HG02610 (cell line): ENCODE results near the gene STARD8.
"Not testable (repeated sequence)": the region's sequence is repeated elsewhere in the genome, so short reads cannot be mapped to it uniquely, and the experiment has no call there.

Experiments
- ATAC-seq: cut with Tn5 transposase; IDR thresholded peaks from one replicate; pipeline ENCODE4 v1.9.1; 2021; ENCODE audit warnings: mild to moderate bottlenecking, moderate library complexity; ENCODE audit not compliant: unreplicated experiment

Gene STARD8

GRCh38 chrX:68686097-68686977, 38.9 kb downstream of the STARD8 start:
- ATAC-seq, result no peak

GRCh38 chrX:68688931-68689330, 41.5 kb downstream of the STARD8 start:
- not testable (repeated sequence) for ATAC-seq

- no peak for ATAC-seq
These were observed 43.6 kb downstream of the STARD8 start for GRCh38 chrX:68690936-68691501.

GRCh38 chrX:68691921-68692320, 44.5 kb downstream of the STARD8 start:
- ATAC-seq, result no peak

- ATAC-seq, result no peak
These were observed 45.2 kb downstream of the STARD8 start for GRCh38 chrX:68692651-68693050.

- no peak for ATAC-seq
These were observed 46.3 kb downstream of the STARD8 start for GRCh38 chrX:68693481-68694434.

- no peak for ATAC-seq
These were observed 47.2 kb downstream of the STARD8 start for GRCh38 chrX:68694435-68695205.

GRCh38 chrX:68695206-68695845, 47.9 kb downstream of the STARD8 start:
- no peak for ATAC-seq

GRCh38 chrX:68696267-68696990, 49.0 kb downstream of the STARD8 start:
- no peak for ATAC-seq

GRCh38 chrX:68697036-68697435, 49.6 kb downstream of the STARD8 start:
- ATAC-seq, result no peak

- no peak for ATAC-seq
These were observed 50.1 kb downstream of the STARD8 start for GRCh38 chrX:68697465-68698125.

- ATAC-seq, result no peak
These were observed 51.5 kb downstream of the STARD8 start for GRCh38 chrX:68698942-68699341.

GRCh38 chrX:68699960-68700746, 52.7 kb downstream of the STARD8 start:
- ATAC-seq, result no peak

GRCh38 chrX:68703369-68703768, 55.9 kb downstream of the STARD8 start:
- ATAC-seq, result no peak

GRCh38 chrX:68703846-68704245, 56.4 kb downstream of the STARD8 start:
- no peak for ATAC-seq

- ATAC-seq, result no peak
These were observed 58.5 kb downstream of the STARD8 start for GRCh38 chrX:68705986-68706385.

GRCh38 chrX:68708503-68709290, 61.2 kb downstream of the STARD8 start:
- ATAC-seq, result no peak
